Left lung (tissue), 10 donors: ENCODE data around the gene EBLN2. TPM values are rescaled to one million over a fixed set of nuclear protein-coding genes. Genes with fewer than 3 reads are reported as not detected.
"Not testable (repeated sequence)": the region's sequence is repeated elsewhere in the genome, so short reads cannot be mapped to it uniquely, and the experiment has no call there.

Experiments
- ATAC-seq: fragments of 200-7000 bp; cut with Tn5 transposase; one replicate; pipeline ENCODE4 v1.9.1; 2020; ENCODE audit warnings: moderate library complexity
- DNase-seq, 4 donors: peaks; one replicate each; pipeline ENCODE4 v3.0.0-alpha.2; 2013 to 2020
- H3K27ac ChIP-seq, 2 donors: fragments of 200-600 bp; sonication (generic) in 1 of 2; one replicate each; pipeline versions ENCODE4 v1.5.0 to v1.8.0; 2020 to 2021
- H3K27me3 ChIP-seq, 2 donors: fragments of 200-600 bp; sonication (generic) in 1 of 2; one replicate each; pipeline versions ENCODE4 v1.5.0 to v1.8.0; 2020 to 2021
- H3K36me3 ChIP-seq, 2 donors: fragments of 200-600 bp; sonication (generic) in 1 of 2; one replicate each; pipeline versions ENCODE4 v1.5.0 to v1.8.0; 2020 to 2021
- H3K4me1 ChIP-seq, 2 donors: fragments of 200-600 bp; one replicate each; pipeline ENCODE4 v1.8.0; 2021
- H3K4me3 ChIP-seq, 2 donors: fragments of 200-600 bp; sonication (generic) in 1 of 2; one replicate each; pipeline versions ENCODE4 v1.5.0 to v1.8.0; 2020 to 2021; ENCODE audit warnings: mild to moderate bottlenecking in 1 of 2
- H3K9me3 ChIP-seq, 2 donors: fragments of 200-600 bp; sonication (generic) in 1 of 2; one replicate each; pipeline versions ENCODE4 v1.5.0 to v1.8.0; 2020 to 2021
- CTCF ChIP-seq, 2 donors: fragments of 200-600 bp; sonication (generic) in 1 of 2; IDR thresholded peaks; one replicate each; pipeline versions ENCODE4 v1.5.0 to v1.8.0; 2021; ENCODE audit warnings: antibody characterized with exemption in 2 of 2
- intact Hi-C, 2 donors: fragments of 100-400 bp; cut with DNase I; formaldehyde crosslinking; loops; one replicate each; pipeline versions ENCODE4 v1.11.2 to v1.14.2; 2022
- polyA plus RNA-seq, 6 donors: library from polyadenylated mRNA; unstranded; fragments of 120-200 nt; gene quantifications; one replicate each; pipeline ENCODE4 v1.2.1, GENCODE V29; 2013; ENCODE audit not compliant: insufficient read length in 6 of 6
- total RNA-seq, 2 donors: library from RNA; stranded (reverse); fragmentation: NEBNext Ultra II Directional; extraction: Animal tissue kit (Norgen Biotek cat#: 25700); gene quantifications; one replicate each; pipeline ENCODE4 v1.2.1, GENCODE V29; 2021
- donor health status: DM: no; HTN: yes; CAD: no.
- donor health status: DM: no; HTN: no; CAD: no.

EBLN2 gene
- total and polyA plus RNA-seq, 8 donors, result 3.7 to 10.2 (median 9.4) TPM

DNA sequence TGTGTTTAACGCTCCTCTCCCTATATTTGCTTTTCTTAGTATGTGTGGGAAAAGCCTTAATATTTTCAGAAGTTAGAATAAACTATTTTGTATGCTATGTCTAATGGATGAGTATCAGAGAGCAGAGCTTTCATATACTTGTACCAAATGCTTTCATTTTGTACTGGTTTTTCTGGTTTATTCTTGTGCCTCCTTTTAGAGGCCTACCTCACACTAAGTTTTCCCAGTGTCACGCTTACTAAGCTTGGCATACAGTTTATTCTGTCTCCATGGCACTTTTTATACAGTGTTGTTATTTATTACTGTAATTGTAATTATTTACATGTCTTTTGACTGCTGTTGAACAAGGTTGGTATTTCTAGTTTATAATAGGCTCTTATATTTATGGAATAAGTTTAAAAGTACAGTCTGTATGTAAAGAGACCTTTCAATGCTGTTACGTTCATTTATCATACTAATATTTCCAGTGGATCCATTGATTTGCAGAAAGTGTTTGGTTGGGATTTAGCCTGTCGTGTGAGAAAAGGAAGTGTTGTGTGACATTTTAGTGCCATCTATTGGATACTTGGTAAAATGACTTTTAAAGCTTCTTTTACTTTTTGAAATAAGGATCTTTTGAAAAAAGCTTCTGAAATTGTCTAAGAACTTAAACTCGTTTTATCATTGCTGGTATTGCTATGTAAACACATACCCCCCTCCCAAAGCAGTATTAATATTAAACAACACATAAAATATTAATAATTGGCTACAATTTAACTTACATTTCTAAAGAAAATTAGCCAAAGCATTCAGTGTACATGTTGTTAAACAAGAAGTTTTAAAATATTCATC lies 5.2 kb upstream of the EBLN2 start:
- DNase-seq, result peak in 2 of 4 donors; percentile 42 to 53
- no peaks in the 10 kb centered on the region for H3K27me3 ChIP-seq
- intact Hi-C loops, result no loop called here
- ATAC-seq, result peak; percentile 85
- TF ChIP-seq CTCF (IDR thresholded peaks at IDR 0.05), result peak in 1 of 2 donors; percentile 28
- no peak overlapping the region for H3K4me3 ChIP-seq
- H3K27ac ChIP-seq, result no peak overlapping the region
- no peaks in the 10 kb centered on the region for H3K9me3 ChIP-seq
- H3K4me1 ChIP-seq, result peaks cover 4 to 10% of the 10 kb centered on the region in 2 donors
- peaks cover 0 to 16% of the 10 kb centered on the region in 2 donors for H3K36me3 ChIP-seq

- peaks cover 4 to 10% of the 10 kb centered on the region in 2 donors for H3K4me1 ChIP-seq
- H3K9me3 ChIP-seq, result no peaks in the 10 kb centered on the region
- H3K27ac ChIP-seq, result no peak overlapping the region
- peaks cover 0 to 21% of the 10 kb centered on the region in 2 donors for H3K36me3 ChIP-seq
- no peaks in the 10 kb centered on the region for H3K27me3 ChIP-seq
- no peak for TF ChIP-seq CTCF (IDR thresholded peaks at IDR 0.05)
- intact Hi-C loops, result no loop called here
- no peak for DNase-seq
- no peak for ATAC-seq
- H3K4me3 ChIP-seq, result no peak overlapping the region
Measured at GRCh38 chr3:73056845-73057150, 4.7 kb upstream of the EBLN2 start.

- ATAC-seq (no peak), DNase-seq (no peak)
- Histone ChIP-seq H3K27ac (no peak overlapping the region), H3K9me3 (no peaks in the 10 kb centered on the region), H3K4me1 (peaks cover 4 to 10% of the 10 kb centered on the region in 2 donors), H3K27me3 (no peaks in the 10 kb centered on the region), H3K4me3 (no peak overlapping the region), H3K36me3 (peaks cover 0 to 56% of the 10 kb centered on the region in 2 donors)
- intact Hi-C loops, result no loop called here
- TF ChIP-seq CTCF (IDR thresholded peaks at IDR 0.05), result no peak
Measured at GRCh38 chr3:73060302-73060723, 1.1 kb upstream of the EBLN2 start.

DNA sequence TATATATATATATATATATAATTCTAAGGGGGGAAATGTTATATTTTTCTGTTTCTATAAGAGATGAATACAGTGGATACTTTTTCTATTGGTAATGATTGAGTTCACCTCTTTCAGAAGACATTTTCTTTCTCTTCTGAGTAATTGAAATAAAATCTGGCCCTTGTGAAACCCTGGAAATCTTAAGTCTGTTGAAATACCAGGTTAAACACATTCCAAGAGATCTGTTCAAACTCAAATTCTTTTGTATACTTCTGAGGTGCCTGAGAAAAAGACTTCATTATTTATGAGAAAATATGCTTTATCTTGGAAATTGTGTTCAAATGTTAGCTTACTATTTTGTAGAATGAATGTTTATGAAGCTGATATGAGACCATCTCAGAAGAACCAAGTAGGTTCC lies 4.8 kb downstream of the EBLN2 start:
- peaks cover 0 to 67% of the 10 kb centered on the region in 2 donors for H3K36me3 ChIP-seq
- H3K4me1 ChIP-seq, DNase-seq, H3K27ac ChIP-seq, H3K27me3 ChIP-seq, ATAC-seq, intact Hi-C loops, H3K9me3 ChIP-seq, H3K4me3 ChIP-seq: not testable (repeated sequence)

- H3K9me3 ChIP-seq, result no peaks in the 10 kb centered on the region
- H3K4me1 ChIP-seq, result no peaks in the 10 kb centered on the region
- DNase-seq, result no peak
- no peak overlapping the region for H3K27ac ChIP-seq
- no peak overlapping the region for H3K4me3 ChIP-seq
- H3K36me3 ChIP-seq, result peaks cover 0 to 46% of the 10 kb centered on the region in 2 donors
- no peaks in the 10 kb centered on the region for H3K27me3 ChIP-seq
- ATAC-seq, result no peak
- no peak for TF ChIP-seq CTCF (IDR thresholded peaks at IDR 0.05)
- intact Hi-C loops, result no loop called here
Measured at GRCh38 chr3:73068419-73068818, 7.0 kb downstream of the EBLN2 start.
